ENCODE measurements around the gene DACT1.

The DACT1 gene

GRCh38 chr14:58669556-58670200 is 31.9 kb downstream of the DACT1 start:
- no peak for DNase-seq

- no peak for DNase-seq
Observed at GRCh38 chr14:58671024-58671423, 33.3 kb downstream of the DACT1 start.

- DNase-seq = no peak
Observed at GRCh38 chr14:58671436-58671835, 33.7 kb downstream of the DACT1 start.

- DNase-seq = no peak
Observed at GRCh38 chr14:58673722-58674121, 36.0 kb downstream of the DACT1 start.

- no peak for DNase-seq
Observed at GRCh38 chr14:58677001-58677400, 39.2 kb downstream of the DACT1 start.

- DNase-seq = no peak
Observed at GRCh38 chr14:58677517-58677916, 39.8 kb downstream of the DACT1 start.

GRCh38 chr14:58677996-58678395 is 40.2 kb downstream of the DACT1 start:
- no peak for DNase-seq

GRCh38 chr14:58680698-58681097 is 42.9 kb downstream of the DACT1 start:
- no peak for DNase-seq

- DNase-seq = no peak
Observed at GRCh38 chr14:58687232-58687795, 49.6 kb downstream of the DACT1 start.

- DNase-seq = no peak
Observed at GRCh38 chr14:58690801-58691516, 53.2 kb downstream of the DACT1 start.

GRCh38 chr14:58693048-58693447 is 55.3 kb downstream of the DACT1 start:
- DNase-seq = no peak

GRCh38 chr14:58695514-58695913 is 57.8 kb downstream of the DACT1 start:
- no peak for DNase-seq

GRCh38 chr14:58697266-58697929 is 59.6 kb downstream of the DACT1 start:
- no peak for DNase-seq
